GM18870 (cell line): ENCODE results near the gene DDIT4L.
A peak's percentile ranks its signal among the peaks of the same experiment; 100 is the strongest.
"Not testable (repeated sequence)": the region's sequence is repeated elsewhere in the genome, so short reads cannot be mapped to it uniquely, and the experiment has no call there.

Experiments used
- ATAC-seq: cut with Tn5 transposase; IDR thresholded peaks from one replicate; pipeline ENCODE4 v1.9.1; 2021; ENCODE audit warnings: moderate library complexity; ENCODE audit not compliant: unreplicated experiment

The DDIT4L gene, protein sequence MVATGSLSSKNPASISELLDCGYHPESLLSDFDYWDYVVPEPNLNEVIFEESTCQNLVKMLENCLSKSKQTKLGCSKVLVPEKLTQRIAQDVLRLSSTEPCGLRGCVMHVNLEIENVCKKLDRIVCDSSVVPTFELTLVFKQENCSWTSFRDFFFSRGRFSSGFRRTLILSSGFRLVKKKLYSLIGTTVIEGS

DNA sequence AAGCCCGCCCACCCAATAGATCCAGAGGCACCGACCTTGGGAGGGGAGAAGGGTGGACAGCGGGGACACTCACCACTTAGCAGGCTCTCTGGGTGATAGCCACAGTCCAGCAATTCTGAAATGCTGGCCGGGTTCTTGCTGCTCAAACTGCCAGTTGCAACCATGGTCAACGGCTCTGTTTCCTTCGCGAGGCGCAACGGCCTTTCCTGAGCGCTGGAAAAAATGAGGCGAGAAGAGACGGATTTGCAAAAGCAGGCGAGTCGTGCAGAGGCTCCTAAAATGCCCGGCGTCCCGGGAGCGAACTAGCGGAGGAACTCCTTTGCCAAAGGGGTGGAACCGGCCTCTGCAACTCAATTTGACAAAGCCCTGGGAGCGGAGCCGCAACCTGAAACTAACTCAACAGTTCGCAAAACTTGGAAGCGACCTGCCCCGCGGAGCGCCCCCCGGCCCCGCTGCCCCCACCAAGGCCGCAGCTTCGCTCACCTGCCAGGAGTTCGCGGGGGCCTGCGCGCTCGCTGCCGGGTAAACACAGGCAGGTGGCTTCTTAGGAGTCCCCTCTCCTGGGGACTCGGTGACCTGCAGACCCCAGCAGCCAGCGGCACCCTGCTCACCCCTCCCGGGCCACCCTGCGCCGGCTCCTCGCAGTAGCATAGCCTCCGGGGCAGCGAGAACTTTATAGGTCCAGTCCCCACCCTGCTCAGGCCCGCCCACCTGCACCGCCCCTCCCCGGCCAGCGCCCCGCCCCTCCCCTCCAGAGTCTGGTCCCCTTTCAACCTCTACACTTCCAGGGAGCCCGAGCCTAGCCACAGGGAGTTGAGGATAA is at the start of gene DDIT4L:
Gene DDIT4L (minus strand): TSS at position 649 of the 823 bp plus-strand sequence. CDS start 485 bp downstream, at position 164.
- ATAC-seq: no peak

DNA sequence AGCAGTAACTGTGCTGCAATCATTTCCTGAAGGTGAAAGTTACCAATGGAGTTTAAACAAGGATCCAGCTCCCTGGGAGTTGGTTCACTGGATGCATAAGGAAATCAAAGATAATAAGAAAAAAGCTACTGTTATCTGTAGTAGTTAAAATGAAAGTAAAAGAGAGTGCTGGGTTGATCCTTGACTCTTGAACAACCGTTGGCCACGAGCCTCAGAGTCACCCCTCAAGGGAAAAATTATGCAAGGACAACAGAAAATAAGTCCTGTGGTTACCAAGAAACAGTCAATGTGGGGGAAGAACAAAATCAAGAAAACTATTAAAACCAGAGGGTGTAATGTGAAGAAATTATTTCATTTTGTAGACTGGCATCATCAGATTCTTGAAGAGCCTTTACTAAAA is 49.7 kb upstream of the DDIT4L start:
- no peak for ATAC-seq

DNA sequence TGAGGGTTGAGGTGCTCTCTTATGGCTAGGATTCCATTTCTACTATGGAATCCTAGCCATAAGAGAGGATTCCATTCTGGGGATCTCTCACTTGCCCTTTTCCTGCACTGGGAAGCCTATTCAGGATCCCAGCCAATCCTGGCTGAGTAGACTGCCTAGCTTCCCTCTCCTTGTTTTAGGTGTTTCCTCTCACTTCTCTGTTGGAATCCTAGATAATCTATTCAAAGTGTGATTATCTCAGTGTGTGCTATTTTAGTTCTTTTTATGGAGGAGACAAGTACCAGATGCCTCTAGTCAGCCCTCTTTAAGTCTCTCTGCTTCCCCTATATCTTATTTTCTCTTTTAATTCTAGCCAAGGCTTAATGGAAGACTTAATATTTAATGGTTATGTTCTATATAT is 34.5 kb upstream of the DDIT4L start:
- no peak for ATAC-seq

DNA sequence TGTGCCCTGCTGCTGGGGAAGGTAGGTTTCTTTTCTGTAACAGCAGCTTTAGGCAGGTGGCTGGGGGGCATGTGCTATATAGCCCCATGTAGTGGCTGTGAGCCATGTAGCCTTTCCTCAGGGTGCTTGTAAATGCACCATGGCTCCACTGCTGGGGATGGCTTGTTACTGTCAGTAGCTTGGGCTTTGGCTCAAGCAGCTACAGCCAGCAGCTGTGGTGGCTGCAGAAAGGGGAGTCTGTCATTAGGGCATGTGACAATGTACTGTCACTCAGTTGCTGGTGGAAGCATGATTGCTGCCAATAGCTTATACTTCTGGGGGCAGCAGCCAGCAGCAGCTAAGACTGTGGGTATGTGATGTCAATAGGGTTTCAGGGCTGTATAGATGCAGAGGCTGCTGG is 33.9 kb upstream of the DDIT4L start:
- no peak for ATAC-seq

DNA sequence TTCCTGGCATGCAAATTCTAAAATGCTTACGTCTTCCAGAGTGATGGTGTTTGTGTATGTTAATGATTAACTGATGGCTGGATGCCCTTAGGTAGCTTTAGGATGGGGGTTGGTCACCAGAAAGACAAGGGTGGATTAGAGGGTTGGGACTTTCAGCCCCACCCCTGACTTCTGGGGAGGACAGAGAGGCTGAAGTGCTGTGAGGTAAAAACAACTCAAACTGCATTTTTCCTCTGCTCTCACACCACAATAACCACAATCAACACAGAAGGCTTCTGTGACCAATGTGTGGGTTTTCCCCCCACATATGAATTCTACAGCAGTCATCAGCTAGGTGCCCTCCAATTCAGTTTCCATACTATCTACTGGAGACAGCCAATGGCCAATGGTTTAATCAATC is 18.7 kb upstream of the DDIT4L start:
- peak; percentile 90 for ATAC-seq

DNA sequence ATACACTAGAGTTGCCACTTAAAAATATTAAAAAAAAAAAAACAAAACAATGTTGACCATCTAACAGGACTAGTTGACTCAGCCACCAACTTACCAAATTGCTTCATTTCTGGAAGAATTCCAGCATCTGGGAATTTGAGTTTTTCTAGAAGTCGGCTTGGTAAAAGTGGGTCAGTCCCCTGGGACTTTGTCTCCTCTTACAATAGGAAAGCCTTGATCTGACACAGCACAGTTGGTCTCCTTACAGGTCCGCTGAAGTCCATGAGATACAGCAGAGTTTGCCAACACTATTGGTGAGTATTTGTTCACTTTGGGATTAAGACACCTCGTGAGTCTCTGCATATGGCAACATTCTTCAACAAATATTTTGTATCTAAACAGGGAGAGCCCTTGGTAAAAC is 18.2 kb upstream of the DDIT4L start:
- ATAC-seq: peak; percentile 6

DNA sequence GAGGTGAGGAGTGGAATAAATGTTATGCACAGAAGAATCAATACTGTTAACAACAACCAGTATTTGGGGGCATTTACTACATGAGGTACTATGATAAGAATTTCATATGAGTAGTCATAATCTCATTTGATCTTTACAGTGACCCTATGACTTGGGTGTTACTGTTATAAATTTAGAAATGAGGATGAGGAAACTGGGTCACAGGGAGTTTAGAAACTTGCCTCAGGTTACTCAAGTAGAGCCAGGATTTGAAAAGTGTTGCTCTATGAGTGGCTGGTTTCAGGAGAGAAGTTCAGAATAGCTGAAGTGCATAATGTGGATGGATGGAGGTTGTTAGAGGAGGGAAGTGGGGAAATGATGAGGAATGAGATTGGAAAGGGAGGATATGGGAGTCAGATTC is 16.6 kb upstream of the DDIT4L start:
- ATAC-seq: no peak

DNA sequence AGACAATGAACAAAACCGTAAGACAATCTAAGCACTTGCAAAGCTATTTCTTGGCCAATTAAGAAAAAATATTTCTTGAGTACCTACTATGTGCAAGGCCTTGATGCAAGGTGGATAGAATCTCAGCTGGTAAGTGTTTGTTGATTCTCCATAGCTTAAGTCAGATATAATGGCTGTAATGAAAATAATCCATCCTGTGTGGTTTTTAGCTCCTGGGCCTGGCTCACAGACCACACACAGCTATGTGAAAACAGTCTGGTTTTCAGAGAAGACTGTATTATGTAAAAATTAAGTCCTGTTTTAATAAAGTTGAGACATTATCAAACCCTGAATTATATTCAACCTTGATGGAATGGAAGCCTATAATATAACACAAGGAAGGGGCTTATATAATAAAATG is 7.8 kb upstream of the DDIT4L start:
- ATAC-seq: no peak

DNA sequence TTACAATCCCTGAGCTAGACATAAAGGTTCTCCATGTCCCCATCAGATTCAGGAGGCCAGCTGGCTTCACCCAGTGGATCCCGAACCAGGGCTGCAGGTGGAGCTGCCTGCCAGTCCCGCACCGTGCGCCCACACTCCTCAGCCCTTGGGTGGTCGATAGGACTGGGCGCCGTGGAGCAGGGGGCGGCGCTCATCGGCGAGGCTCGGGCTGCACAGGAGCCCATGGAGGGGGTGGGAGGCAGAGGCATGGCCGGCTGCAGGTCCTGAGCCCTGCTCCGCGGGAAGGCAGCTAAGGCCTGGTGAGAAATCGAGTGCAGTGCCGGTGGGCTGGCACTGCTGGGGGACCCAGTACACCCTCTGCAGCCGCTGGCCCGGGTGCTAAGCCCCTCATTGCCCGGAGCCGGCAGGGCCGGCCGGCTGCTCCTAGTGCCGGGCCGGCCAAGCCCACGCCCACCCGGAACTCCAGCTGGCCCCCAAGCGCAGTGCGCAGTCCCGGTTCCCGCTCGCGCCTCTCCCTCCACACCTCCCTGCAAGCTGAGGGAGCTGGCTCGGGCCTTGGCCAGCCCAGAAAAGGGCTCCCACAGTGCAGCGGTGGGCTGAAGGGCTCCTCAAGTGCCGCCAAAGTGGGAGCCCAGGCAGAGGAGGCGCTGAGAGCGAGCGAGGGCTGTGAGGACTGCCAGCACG is 6.3 kb upstream of the DDIT4L start:
- ATAC-seq: not testable (repeated sequence)

DNA sequence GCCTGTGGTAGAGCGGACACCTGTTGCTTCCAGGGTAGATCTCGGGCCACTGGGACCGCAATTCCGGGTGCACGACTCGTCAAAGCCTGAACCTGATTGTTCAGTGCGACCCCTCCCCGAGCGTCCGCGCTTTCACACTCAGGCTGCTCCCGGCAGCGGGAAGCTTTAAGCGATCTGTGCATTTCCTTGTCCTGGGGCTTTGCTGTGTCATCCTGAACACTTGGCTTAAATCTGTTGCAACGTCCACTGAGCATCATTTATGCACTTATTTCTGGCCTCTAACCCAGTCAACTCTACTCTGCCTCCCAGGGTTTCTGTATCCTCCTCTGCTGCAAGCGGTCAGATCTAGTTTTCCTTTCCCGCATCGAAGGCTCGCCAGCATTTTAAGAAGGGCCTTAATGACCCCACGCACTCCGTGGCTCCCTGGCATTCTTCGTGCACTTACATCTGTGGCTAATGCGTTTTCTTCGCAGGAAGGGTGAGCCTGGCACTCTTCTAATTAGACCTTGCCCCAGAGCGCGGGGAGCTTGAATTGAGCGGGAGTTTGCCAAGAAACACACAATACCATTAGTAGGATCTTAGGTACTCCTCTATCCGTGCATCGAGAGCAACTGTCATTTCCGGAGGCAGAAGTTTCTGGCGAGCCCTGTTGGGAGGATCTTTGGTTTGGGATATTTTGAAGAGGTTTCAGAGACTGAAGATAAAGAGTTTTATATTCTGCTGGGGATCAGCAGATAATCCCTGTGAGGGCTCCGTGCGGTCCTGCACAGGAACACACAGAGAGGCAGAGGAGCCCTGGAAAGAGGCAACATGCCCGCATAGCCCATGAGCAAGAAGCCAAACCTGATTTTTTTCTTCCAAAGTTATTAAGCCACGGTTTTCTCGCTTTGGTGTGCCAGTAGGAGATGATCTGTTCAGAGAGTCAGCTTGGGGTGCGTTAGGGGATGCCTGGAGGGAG is 654 bp upstream of the DDIT4L start:
- no peak for ATAC-seq

DNA sequence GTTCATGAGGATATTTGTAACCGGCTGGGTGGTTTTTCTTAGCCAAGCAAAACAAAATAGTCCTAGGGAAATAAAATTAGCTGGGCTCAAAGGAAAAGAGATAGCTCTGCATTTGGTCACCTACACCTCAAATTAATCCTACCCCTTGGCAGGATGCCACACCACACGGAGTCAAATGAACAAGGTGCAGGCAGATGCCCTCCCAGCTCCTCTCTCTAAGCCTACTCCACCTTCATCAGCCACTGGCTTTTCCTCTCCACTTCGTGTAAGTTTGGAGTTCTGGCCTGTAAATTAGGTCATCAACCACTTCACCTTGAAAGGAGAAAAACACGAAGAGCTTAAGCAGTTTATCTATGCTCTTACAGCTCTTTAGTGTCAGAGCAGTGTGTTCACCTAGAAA is 1.4 kb downstream of the DDIT4L start:
- ATAC-seq: no peak

DNA sequence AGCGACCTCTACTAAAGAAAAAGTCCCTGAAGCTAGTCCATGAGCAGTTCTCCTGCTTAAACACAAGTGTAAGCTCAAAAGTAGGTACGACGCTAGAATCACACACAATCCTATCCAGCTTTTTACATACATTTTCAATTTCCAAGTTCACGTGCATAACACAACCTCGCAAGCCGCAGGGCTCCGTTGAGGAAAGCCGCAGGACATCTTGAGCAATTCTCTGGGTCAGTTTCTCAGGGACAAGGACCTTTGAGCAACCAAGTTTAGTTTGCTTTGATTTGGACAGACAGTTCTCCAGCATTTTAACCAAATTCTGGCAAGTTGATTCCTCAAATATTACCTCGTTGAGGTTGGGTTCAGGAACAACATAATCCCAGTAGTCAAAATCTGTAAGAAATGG is 2.5 kb downstream of the DDIT4L start:
- no peak for ATAC-seq

DNA sequence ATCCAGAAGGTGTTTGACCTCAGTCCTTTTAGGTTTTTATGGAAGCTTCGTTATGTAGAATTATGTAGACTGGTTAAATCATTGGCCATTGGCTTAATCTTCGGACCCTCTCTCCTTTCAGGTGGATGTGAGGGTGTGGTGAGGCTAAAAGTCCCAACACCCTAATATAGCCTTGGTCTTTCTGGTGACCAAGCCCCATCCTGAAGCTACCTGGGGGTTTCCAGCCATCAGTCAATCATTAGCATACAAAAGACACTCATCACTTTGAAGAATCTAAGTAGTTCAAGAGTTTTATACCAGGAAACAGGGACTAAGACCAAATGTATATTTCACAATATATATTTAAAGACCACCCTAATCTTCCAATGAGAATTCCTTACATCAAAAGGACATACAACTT is 5.5 kb downstream of the DDIT4L start:
- no peak for ATAC-seq

DNA sequence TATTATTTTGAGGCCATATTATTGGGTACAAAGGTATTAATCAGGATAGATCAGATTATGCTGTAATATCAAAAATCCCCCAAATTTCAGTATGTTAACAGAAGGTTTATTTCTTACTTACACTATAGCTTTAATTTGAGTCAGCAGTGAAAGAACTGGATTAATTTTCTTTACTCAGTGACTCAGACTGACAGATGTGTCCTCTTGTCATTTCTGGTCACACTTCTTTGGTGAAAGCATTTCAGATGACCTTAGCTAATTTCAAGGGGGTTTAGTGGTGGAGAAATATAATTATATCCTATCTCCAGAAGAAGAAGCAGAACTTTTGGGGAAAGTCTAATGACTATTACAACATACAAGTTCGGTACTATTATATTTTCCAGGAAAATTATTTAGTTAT is 12.4 kb downstream of the DDIT4L start:
- ATAC-seq: no peak

DNA sequence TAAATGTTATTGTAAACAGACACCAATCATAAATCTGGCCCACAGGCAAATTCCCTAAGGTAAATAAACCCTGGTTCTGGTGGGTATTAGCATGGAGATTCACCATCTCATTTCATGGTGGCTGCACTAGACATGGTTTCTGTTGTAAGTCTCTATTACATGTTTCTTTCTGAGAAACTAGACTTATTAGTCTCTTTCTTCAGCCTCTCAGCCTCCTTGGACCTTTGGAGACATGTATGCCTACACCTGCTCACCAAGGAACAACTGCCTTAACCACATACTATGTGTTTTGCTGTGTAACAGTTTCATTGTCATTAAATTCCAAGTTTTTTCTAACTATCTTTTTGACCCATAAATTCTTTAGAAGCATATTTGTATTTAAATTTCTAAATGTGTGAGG is 13.1 kb downstream of the DDIT4L start:
- ATAC-seq: no peak

DNA sequence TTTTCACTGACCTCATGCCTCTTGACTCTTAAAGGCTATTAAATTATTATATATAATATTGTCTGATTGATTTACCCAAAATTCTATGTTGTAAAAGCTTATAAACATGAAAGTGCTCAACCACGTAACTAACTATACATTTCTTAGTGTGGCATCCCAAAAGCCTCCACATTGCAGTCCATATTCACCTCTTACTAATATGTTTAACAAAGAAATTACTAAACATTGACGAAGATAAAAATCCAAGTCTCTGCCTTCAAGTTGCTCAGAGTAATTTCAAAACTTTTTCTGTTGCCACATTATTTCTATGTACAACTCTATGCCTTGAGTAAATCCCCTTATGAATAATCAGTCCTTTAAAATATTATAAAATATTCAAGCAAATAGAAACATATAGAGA is 14.4 kb downstream of the DDIT4L start:
- no peak for ATAC-seq

DNA sequence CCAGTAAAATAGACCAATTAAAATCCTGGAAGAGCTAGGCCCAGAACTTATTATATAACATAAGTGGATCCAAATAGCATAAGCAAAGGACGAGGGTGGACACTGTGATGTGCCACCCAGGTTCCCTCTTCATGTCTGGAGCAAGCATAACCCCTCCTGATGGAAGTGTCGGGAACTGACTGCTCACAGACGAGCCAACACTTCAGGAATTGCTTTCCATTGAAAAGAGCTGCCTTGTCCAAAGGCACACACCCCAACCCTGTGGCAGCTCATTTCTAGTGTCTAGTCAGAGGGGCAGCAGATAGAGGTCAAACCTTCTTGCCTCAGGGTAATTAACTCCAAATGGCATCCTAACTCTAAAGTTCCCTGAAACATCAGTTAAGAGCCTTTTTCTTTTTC is 15.3 kb downstream of the DDIT4L start:
- no peak for ATAC-seq

DNA sequence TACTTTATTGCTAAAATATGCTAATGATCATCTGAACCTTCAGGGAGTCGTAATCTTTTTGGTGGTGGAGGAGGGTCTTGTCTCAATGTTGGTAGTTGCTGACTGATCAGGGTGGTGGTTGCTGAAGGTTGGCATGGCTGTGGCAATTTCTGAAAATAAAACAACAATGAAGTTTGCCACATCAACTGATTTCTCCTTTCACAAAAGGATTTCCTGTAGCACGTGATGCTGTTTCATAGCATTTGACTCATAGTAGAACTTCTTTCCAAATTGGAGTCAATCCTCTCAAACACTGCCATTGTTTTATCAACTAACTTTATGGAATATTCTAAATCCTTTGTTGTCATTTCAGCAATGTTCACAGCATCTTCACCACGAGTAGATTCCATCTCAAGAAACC is 19.3 kb downstream of the DDIT4L start:
- no peak for ATAC-seq

DNA sequence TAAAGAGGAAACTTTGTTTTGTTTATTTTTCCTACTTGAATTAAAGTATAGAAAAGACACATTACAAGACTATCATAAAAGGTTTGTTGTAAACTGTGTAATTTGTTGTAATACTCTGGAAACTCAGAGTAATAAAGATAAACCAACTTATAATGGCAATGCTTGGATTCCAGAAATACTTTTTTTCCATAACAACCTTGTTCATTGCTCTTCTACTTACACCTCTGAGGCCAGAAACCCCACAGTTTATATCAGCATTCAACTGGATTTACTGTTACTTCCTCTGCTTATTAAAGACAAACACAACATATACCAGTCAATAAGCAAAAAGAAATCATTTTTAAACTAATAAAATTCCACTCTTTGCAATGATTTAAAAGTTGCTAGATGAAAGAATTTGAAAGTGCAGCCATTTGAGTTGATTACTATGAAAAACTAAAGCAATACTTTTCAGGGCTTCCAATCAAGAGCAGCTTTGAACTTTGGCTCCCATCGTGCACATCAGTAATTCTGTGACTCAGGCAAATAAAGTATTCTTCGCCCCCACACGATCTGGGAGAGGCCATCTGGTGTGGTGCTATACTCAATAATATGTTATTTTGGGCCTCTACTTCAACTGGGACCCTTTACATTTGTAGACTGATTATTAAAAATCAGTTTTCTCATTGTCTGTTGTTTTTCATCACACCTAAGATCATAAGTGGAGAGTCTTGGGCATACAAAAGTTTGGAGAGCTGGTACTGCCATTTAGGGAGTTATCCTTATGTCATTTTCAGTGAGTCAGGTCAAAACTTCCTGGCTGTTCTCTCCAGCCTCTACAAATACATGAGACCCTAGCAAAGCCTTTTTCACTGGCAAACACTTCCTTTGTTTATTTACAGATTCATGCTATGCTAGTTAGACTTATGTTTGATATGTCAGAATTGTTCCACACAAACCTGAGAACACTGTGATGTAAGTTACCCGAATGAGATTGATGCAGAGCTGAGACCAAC is 20.5 kb downstream of the DDIT4L start:
- ATAC-seq: no peak

DNA sequence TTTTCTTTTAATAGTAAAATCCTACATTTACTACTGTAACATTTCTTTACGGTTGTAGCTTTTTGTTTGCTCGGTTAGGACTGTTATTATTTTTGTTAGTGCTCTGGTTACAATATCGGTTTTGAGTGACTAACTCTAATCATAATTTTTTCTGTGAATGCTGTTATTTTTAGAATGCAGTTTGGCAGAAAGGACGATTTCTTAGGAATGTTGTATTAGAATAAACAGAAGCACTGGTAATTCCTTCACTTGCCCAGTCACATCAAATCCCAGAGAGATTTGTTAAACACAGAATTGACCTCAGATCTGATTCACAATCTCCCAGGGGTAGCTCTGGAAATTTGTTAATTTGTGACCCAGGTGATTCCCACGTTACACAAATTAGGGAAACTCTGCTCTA is 21.7 kb downstream of the DDIT4L start:
- ATAC-seq: no peak
